HT1080 (cell line): ENCODE results near the gene E2F4. TPM values are rescaled to one million over a fixed set of nuclear protein-coding genes. Genes with fewer than 3 reads are reported as not detected.
A peak's percentile ranks its signal among the peaks of the same experiment; 100 is the strongest.

ENCODE experiments used
- DNase-seq: peaks from one replicate; pipeline ENCODE4 v3.0.0-alpha.2; 2015; ENCODE audit warnings: low read depth
- total RNA-seq: library from RNA; depleted of rRNA; stranded (reverse); fragments of >200 nt; shearing (Covaris generic); gene quantifications from 2 replicates; pipeline ENCODE4 v1.2.3, GENCODE V29; 2014

E2F4 gene
- total RNA-seq, 1 experiment from 2014 or later, result 230 TPM

DNA sequence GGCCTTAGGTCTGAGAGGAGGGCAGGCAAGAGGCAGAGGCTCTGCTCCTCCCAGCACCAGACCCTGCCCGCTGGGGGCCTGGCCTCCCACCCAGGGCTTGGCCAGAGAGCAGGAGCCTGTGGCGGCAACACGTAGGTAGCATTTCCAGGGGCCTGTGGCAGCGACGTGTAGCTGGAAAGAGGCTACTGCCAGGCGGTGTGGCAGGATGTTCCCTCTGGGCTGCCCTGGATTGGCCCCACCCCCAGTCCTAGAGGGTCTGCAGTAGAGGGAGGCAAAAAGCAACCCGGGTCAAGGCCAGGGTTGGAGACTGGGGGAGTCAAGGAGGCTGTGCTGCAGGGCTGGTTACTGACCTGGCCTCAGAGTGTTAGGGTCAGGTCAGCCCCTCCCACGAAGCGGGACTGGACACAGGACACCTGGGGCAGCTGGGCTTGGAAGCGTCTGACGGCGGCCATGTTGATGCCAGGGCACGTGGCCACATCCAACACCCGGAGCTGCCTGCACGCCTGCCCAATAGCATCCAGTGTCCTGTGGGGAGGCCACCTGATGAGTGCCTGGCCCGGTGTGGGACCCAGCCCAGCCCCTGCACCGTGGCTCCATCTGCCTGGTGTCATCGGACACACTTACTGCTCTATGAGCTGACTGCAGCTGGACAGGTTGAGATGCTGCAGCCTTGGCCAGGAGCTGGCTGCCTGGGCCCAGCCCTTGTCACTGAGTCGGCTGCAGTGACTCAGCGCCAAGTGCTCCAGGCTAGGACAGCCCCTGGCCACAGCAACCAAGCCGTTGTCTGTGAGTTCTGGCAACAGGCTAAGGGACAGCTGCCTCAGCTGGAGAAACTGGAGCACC, 15.5 kb downstream of the E2F4 start:
- peak; percentile 58 for DNase-seq

GRCh38 chr16:67208154-67208896, 16.4 kb downstream of the E2F4 start:
- no peak for DNase-seq

- DNase-seq, result no peak
These were observed 17.6 kb downstream of the E2F4 start for GRCh38 chr16:67209565-67209964.

DNA sequence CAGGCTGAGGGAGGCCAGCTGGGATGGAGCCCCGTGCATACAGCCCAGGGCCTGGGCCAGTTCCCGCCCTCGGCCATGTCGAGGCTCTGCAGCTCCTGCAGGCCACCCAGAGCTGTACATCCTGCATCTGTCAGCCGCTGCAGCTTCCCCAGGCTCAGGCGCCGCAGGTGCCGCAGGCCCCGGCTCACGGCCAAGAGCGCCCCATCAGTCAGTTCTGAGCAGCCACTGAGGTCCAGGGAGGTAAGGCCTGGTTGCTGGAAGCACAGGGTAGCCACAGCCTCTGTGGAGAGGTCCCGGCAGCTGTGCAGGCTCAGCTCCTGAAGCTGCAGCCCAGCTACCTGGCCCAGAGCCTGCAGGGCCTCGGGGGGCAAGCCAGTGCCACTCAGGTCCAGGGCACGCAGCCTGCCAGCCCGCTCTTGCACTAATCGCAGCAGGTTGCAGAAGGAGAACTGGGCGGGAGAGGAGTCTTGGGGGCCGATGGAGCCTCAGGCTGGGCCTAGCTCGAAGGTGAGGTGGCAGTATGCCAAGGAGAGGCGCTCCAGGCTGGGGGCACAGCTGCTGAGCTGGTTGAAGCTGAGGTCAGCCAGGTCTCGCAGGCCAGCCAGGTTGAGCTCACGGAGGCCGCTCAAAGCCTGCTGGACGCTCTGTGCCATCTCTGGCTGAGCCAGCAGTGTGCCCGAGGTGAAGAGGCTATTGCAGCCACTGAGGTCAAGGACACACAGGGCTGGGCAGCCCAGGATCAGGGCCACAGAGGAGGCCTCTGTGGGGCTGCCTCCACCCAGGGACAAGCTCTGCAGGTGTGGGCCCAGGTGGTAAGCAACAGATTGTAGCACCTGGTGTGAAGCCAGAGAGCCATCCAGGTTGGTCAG, 18.3 kb downstream of the E2F4 start:
- DNase-seq, result no peak

DNA sequence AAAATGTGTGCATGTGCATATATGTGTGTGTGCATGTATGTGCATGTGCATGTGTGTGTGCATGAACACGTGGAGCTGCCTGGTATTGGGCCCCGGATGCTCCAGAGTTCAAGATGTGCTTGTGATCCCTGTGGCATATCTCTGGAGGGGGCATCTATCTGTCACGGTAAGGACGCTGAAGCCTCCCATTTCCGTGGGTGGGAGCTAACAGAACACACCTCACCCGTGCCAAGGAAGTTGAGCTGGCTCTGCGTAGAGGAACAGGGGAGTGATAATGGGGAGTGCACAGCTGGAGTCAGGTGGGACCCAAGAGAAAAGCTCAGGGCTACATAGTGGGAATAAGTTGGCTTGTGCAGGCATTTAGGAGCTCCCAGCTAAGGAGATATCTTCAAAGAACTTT, 19.7 kb downstream of the E2F4 start:
- DNase-seq, result no peak

- peak; percentile 69 for DNase-seq
These were observed 20.8 kb downstream of the E2F4 start for GRCh38 chr16:67212766-67213165.

DNA sequence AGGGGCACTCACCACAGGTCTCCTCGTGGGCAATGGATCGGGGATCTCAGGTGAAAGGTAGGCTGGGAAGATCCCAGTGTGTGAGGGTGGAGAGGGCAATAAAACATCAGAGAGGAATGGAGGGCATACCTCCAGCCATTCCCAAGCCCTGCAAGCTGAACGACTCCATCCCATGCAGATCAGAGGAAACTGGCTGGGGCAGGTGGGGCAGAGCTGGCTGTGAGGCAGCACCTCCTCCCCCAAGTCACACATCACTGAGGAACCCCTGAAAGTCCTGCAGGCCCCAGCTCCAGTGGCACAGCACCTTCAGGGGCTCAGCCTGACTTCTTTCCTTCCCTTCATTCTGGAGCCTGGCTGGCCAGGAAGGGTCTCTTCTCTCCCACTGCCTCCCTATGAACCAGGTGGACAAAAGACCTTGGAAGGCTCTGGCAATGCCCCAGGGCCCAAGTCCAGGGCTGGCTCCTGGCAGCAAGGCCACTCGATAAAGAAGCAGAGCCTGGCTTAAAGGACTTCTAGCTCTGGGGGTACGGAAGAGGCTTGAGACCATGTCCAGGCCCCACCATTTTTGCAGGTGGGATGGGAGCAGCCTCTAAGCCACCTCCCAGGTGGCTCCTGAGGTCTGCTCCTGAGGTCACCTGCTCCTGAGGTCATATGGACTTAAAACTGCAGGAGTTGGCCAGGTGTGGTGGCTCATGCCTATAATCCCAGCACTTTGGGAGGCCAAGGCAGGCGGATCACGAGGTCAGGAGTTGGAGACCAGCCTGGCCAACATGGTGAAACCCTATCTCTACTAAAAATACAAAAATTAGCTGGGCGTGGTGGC, 21.5 kb downstream of the E2F4 start:
- no peak for DNase-seq

DNA sequence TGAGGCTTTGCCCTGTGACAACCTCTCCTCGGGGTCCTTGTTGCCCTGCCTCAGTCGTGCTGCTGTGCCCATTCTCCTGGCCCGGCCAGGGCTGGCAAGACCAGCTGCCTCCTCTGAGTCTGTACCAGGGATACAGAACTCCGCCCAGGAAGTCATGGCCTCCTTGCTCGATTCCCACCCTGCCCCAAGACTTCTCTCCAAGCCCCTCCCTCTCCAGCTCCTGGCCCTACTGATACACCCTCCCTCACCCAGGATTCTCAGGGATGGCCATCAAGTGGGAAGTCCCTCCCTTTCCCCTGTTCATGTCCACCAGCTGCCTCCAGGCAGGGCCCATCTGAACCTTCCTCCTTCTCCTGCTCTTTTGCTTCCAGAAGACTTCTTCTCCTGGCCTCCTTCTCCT, 23.8 kb downstream of the E2F4 start:
- DNase-seq, result peak; percentile 30

GRCh38 chr16:67216612-67217490, 24.9 kb downstream of the E2F4 start:
- DNase-seq, result no peak

- DNase-seq, result no peak
These were observed 32.0 kb downstream of the E2F4 start for GRCh38 chr16:67223992-67224391.

DNA sequence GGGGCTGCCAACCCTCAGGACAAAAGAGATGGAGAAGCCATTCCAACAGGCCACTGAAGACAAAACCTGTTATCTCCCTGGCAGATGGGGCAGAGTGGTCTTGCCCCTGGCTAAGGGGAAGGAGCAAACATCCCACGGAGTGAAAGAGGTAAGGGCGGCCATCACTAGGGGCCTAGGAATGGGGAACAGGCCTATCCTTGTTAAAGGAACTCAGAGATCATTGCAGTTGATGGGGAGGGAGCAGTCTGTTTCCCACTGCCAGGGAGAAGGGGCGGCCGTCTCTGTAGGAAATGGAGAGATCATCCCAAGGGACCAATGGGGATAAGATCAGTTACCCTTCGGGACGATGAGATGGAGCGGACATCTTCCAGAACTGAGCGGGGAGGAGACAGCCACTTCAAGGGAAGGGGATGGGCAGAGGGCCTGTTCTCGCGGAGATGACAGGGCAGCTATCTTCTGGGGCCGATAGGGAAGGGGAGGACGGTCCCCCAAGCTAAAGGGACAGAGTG, 34.4 kb downstream of the E2F4 start:
- no peak for DNase-seq

DNA sequence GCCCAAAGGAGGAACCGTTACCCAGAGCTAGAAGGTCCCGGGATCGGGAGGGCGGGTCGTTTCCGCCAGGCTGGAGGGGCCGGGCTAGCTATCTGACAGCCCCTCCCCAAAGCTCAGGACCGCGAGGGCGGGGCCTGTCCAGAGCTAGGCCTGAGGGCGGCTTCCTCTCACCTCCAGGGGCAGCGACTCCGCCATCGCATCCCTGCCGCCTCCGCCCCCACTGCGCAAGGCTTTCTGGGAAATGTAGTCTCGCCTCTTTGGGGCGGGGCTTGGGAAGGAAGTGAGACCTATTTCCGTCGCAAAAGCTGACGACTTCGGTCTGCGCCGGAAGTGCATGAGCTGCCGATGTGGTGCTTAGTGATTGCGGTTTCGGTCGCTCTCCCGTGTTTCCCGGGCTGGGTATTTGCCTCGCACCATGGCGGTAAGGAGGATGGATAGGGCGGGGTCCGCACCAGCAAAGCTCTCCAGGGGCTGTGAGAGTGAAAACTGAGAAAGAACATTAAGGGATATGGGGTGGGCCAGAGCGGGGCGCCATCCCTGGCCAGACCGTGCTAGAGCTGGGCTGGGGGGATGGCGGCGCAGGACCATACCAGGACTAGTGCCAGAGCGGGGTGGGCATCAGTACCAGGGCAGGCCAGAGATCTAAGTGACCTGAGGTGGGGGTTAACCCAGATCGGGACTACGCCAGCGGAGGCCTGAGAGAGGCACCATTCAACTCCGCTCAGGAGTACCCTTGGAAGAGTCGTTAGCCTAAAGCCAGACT, 35.0 kb downstream of the E2F4 start, which contains the start of gene TMEM208:
TMEM208 (plus strand) TSS at position 327 of the 763 bp plus-strand sequence; CDS start at position 416, 89 bp downstream.
- DNase-seq, result peak; percentile 98

DNA sequence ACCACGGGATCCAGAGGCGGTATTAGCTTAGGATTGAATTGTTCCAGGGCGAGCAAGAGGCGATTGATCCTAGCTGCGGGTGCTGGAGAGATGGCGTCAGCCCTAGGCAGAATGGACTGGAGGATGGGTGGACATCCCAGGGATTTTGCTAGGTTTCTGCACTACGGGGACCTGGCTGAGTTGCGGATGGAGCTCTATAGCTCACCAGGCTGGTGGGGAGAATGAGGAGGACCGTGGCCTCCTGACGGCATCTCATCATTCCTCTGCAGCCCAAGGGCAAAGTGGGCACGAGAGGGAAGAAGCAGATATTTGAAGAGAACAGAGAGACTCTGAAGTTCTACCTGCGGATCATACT, 35.6 kb downstream of the E2F4 start:
- DNase-seq, result no peak

GRCh38 chr16:67228034-67228785, 36.3 kb downstream of the E2F4 start:
- no peak for DNase-seq

GRCh38 chr16:67228905-67229304, 37.0 kb downstream of the E2F4 start:
- DNase-seq, result no peak

- DNase-seq, result no peak
These were observed 38.2 kb downstream of the E2F4 start for GRCh38 chr16:67229906-67230808.
